ENCODE results near the gene DPH6.
"Not testable (repeated sequence)": the region's sequence is repeated elsewhere in the genome, so short reads cannot be mapped to it uniquely, and the experiment has no call there.

DNA sequence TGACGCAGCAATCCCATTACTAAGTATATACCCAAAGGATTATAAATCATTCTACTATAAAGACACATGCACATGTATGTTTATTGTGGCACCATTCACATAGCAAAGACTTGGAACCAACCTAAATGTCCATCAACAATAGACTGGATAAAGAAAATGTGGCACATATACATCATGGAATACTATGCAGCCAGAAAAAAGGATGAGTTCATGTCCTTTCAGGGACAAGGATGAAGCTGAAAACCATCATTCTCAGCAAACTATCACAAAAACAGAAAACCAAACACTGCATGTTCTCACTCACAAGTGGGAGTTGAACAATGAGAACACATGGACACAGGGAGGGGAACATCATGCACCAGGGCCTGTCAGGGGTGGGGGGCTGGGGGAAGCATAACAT, 167.5 kb downstream of the DPH6 start:
- not testable (repeated sequence) for TF ChIP-seq ZFP36 (IDR thresholded peaks at IDR 0.05; ENCODE audit: borderline replicate concordance, partially characterized antibody); JUN (IDR thresholded peaks at IDR 0.05); POLR2A (IDR thresholded peaks at IDR 0.05; ENCODE audit: low read length); SMC3 (IDR thresholded peaks at IDR 0.05); ESRRA (IDR thresholded peaks at IDR 0.05; ENCODE audit: borderline replicate concordance, low read length); HOXA7 (CRISPR knock-in tag; IDR thresholded peaks at IDR 0.05); NPAS2 (CRISPR knock-in tag; IDR thresholded peaks at IDR 0.05; ENCODE audit: borderline replicate concordance); CEBPB (IDR thresholded peaks at IDR 0.05); RAD21 (conservative IDR thresholded peaks at IDR 0.05 in 1 of 2, IDR thresholded peaks at IDR 0.05 in 1 of 2); HDAC2 (IDR thresholded peaks at IDR 0.05)
- TF ChIP-seq, protein P1, sequence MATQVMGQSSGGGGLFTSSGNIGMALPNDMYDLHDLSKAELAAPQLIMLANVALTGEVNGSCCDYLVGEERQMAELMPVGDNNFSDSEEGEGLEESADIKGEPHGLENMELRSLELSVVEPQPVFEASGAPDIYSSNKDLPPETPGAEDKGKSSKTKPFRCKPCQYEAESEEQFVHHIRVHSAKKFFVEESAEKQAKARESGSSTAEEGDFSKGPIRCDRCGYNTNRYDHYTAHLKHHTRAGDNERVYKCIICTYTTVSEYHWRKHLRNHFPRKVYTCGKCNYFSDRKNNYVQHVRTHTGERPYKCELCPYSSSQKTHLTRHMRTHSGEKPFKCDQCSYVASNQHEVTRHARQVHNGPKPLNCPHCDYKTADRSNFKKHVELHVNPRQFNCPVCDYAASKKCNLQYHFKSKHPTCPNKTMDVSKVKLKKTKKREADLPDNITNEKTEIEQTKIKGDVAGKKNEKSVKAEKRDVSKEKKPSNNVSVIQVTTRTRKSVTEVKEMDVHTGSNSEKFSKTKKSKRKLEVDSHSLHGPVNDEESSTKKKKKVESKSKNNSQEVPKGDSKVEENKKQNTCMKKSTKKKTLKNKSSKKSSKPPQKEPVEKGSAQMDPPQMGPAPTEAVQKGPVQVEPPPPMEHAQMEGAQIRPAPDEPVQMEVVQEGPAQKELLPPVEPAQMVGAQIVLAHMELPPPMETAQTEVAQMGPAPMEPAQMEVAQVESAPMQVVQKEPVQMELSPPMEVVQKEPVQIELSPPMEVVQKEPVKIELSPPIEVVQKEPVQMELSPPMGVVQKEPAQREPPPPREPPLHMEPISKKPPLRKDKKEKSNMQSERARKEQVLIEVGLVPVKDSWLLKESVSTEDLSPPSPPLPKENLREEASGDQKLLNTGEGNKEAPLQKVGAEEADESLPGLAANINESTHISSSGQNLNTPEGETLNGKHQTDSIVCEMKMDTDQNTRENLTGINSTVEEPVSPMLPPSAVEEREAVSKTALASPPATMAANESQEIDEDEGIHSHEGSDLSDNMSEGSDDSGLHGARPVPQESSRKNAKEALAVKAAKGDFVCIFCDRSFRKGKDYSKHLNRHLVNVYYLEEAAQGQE (IDR thresholded peaks at IDR 0.05): not testable (repeated sequence)
- TF ChIP-seq, protein P2, sequence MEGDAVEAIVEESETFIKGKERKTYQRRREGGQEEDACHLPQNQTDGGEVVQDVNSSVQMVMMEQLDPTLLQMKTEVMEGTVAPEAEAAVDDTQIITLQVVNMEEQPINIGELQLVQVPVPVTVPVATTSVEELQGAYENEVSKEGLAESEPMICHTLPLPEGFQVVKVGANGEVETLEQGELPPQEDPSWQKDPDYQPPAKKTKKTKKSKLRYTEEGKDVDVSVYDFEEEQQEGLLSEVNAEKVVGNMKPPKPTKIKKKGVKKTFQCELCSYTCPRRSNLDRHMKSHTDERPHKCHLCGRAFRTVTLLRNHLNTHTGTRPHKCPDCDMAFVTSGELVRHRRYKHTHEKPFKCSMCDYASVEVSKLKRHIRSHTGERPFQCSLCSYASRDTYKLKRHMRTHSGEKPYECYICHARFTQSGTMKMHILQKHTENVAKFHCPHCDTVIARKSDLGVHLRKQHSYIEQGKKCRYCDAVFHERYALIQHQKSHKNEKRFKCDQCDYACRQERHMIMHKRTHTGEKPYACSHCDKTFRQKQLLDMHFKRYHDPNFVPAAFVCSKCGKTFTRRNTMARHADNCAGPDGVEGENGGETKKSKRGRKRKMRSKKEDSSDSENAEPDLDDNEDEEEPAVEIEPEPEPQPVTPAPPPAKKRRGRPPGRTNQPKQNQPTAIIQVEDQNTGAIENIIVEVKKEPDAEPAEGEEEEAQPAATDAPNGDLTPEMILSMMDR (IDR thresholded peaks at IDR 0.05): not testable (repeated sequence)

Data from A549 (cell line).